GM21717 (cell line): Measurements from ENCODE around the gene DBF4B.

Source experiments
- ATAC-seq: cut with Tn5 transposase; IDR thresholded peaks from one replicate; pipeline ENCODE4 v1.9.1; 2021; ENCODE audit warnings: mild to moderate bottlenecking, moderate library complexity; ENCODE audit not compliant: unreplicated experiment

DBF4B gene

DNA sequence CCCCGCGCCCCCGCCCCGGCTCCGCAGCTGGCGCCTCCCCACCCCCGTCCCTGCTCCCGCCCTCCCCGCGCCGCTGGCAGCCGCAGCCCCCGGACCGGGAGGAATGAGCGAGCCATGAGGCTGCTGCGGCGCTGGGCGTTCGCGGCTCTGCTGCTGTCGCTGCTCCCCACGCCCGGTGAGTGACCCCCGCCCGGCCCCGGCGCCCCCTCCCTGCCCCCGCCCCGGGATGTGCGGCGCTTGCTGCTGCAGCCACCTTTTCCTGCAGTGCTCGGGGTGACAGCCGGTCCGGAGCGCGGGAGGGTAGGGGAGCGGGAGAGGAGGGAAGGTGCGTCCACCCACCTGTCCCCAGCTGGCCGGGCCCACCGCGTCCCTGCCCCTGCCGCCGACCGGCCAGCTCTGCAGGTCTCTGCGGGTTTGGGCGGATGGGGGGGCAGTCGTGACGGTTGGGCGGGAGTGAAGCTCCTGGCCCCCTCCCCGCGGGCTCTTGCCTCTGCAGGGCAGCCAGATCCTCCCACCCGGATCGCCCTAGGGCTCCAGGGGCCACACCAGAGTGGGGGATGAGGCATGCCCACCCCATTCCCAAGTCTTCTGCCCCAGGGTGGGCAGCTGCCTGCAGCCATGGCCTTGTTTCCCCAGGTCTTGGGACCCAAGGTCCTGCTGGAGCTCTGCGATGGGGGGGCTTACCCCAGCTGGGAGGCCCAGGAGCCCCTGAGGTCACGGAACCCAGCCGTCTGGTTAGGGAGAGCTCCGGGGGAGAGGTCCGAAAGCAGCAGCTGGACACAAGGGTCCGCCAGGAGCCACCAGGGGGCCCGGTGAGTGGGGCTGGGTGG, 50.8 kb downstream of the DBF4B start:
- ATAC-seq, result no peak

- no peak for ATAC-seq
Measured at GRCh38 chr17:44759916-44760243, 51.4 kb downstream of the DBF4B start.

- no peak for ATAC-seq
Measured at GRCh38 chr17:44760474-44761308, 52.2 kb downstream of the DBF4B start.

DNA sequence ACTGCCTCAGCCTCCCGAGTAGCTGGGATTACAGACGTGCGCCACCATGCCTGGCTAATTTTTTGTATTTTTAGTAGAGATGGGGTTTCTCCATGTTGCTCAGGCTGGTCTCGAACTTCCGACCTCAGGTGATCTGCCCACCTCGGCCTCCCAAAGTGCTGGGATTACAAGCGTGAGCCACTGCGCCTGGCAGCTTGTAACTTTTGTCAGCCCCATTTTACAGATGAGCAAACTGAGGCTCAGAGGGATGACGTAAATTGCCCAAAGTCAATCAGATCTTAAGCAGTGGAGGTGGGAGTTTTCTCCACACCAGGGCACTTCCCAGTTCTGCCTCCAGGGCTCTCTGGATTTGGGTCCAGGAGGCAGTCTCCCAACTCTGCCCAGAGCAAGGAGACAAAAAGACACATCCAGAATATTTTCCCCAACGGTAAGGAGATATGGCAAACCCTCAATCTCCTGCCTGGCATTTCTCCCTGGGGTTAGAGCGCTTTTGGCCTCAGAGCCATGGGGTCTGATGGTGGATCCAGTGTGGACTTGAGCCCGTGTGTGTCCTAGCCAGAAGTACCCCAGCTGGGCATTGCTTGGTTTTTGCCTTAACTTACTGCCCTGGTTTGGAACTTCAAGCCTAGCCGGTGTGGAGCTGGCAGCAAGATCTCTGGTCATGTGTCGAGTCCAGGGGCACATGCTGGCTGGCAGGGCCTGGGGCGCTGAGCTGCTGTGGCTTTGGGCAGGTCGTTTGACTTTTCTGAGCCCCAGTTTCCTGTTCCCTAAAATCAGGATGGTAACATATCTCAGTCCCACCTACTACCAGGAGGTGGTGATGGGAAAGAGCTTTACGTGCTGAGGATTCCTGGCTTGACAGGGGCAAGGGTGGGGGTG, 53.7 kb downstream of the DBF4B start:
- ATAC-seq, result no peak

- no peak for ATAC-seq
Measured at GRCh38 chr17:44763170-44763569, 54.7 kb downstream of the DBF4B start.

DNA sequence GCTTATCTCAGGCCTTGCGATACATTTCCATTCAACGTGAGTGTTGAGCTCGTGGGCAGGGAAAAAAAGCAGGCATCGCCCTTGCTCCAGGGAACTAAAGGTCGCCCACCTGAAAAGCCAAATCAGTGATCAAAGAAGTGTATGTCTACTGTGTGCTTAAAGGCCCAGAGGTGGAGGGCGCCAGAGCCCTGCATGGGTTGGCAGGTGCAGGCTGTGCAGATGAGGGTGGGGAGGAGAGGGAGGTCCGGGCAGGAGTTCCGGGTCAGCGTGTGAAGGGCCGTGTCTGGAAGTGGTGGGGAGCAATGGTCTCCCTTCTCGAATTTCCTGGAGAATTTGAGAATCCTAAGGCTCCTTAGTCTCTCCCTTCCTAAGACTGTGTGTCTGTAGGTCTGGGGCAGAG, 57.5 kb downstream of the DBF4B start:
- ATAC-seq, result no peak

GRCh38 chr17:44766409-44767038, 58.1 kb downstream of the DBF4B start:
- no peak for ATAC-seq

DNA sequence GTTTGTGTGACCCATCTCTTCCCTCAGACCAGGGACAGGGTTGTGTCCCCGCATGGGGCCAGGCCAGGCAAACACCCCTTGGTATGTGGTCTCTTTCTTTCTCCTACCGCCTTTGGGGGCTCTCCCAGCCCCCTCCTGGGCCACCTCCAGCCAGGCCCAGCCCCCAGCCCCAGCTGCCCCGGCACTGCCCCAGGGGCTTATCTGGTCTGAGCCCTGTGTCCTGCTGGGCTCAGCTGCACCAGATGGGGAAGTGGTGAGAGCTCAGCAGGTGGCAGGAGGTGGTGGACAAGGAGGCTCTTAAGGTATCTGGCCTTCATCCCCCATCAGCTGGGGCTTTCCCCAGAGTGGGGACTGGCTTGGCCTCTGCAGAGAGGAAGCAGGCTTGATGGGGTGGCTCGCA, 59.0 kb downstream of the DBF4B start:
- no peak for ATAC-seq

DNA sequence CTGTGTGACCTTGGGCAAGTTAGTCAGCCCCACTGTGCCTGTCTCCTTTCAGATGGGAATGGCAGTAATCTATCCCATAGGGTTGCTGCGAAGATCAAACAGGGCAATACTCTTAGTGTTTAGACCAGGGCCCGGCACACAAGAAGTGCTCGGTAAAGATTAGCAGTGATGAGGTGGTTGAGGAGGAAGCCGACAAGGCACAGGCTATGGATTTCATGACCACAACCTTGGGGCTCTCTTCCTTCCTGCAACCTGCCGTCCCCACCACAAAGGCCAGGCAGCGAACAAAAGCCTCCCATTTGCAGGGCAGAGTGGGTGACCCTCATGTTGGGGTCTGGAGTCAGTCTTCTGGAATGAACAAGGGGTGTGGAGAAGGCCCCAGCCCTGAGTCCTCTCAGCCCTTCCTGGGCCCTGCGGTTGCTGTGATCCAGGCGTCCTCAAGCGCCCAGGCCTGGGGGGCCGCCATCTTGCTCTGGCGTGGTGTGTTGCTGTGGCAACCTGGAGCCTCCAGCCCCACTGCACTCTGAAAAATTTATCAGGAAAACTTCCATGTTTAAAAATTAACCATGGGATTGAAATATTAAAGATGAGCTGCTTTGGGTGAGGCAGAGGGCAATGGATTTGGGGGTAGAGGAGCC, 60.2 kb downstream of the DBF4B start:
- ATAC-seq, result no peak

- ATAC-seq, result no peak
Measured at GRCh38 chr17:44769230-44769629, 60.8 kb downstream of the DBF4B start.

DNA sequence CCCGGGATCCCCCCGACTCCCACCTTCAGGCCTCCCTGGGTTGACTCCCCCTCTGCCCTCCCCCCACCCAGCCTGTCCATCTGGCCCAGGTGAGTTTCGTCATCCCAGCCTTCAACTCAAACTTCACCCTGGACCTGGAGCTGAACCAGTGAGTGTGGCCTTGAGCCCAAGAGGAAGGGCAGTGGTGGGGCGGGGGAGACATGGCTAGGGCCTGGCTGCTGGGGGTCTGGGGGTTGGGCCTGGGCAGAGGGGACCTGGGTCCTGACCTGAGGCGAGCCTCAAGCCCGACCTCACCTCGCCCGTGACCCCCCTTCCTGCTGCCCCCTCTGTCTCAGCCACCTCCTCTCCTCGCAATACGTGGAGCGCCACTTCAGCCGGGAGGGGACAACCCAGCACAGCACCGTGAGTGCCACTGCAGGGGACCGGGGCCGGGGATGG, 61.2 kb downstream of the DBF4B start:
- ATAC-seq, result no peak

- no peak for ATAC-seq
Measured at GRCh38 chr17:44770166-44770925, 61.9 kb downstream of the DBF4B start.

- no peak for ATAC-seq
Measured at GRCh38 chr17:44772308-44773045, 64.0 kb downstream of the DBF4B start.

- no peak for ATAC-seq
Measured at GRCh38 chr17:44773140-44773539, 64.7 kb downstream of the DBF4B start.

GRCh38 chr17:44774271-44775135, 66.0 kb downstream of the DBF4B start:
- ATAC-seq, result peak; percentile 30

DNA sequence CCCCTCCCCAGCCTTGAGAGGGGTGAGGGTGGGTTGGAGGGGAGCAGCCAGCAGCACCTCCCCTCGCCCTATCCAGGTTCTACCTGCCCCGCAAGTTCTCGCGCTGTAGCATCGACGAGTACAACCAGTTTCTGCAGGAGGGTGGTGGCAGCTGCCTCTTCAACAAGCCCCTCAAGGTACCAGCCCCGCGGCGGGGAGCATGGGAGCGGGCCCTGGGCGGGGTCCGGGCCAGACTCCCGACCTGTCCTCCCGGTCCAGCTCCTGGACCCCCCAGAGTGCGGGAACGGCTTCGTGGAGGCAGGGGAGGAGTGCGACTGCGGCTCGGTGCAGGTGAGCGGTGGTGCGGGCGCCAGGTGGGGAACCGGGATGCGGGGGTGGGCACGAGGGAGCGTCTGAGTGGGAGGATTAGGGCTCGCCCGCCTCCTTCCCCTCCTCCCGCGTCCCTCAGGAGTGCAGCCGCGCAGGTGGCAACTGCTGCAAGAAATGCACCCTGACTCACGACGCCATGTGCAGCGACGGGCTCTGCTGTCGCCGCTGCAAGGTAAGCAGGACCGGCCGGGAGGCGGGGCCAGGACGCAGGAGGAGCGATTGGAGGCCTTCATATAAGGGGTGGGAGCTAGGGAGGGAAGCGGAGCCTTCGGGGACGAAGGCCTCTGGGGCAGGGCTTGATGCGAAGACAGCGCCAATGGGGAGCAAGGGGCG, 66.8 kb downstream of the DBF4B start:
- peak; percentile 79 for ATAC-seq
